HL-60 (cell line): ENCODE results near the gene IRAK2.

Source experiments
- CTCF ChIP-seq: IDR thresholded peaks from one replicate; pipeline ENCODE4 v1.5.1; 2011; ENCODE audit warnings: low read length, control low read depth, inconsistent platforms; ENCODE audit not compliant: insufficient read depth
- POLR2AphosphoS5 ChIP-seq: IDR thresholded peaks from 2 replicates; pipeline ENCODE4 v1.6.1; 2012; ENCODE audit warnings: low read depth
- SPI1 ChIP-seq: IDR thresholded peaks from 2 replicates; pipeline ENCODE4 v1.6.1; 2012; ENCODE audit warnings: low read depth, mild to moderate bottlenecking, borderline replicate concordance

GRCh38 chr3:10140996-10141546 lies 23.6 kb upstream of the IRAK2 start:
- no peak for TF ChIP-seq CTCF
- no peak for TF ChIP-seq SPI1
- TF ChIP-seq POLR2AphosphoS5: no peak
